BJ (cell line): ENCODE measurements around the gene ITPKC. TPM values are rescaled to one million over a fixed set of nuclear protein-coding genes. Genes with fewer than 3 reads are reported as not detected.

Experiments used
- CTCF ChIA-PET: fragments of 350-600 bp; formaldehyde crosslinking; extraction: SDS; loops from one replicate; lab custom pipeline; 2021; ENCODE audit warnings: antibody characterized with exemption, inconsistent platforms; lab: Yijun Ruan, JAX
- POLR2A ChIA-PET: fragments of 300-600 bp; sonication (Branson Sonifier 250); formaldehyde crosslinking; extraction: SDS; loops from one replicate; lab custom pipeline; 2021; ENCODE audit warnings: antibody characterized with exemption; lab: Charles Lee
- DNase-seq: peaks from one replicate; pipeline ENCODE4 v3.0.0-alpha.2; 2011; ENCODE audit warnings: low read depth
- H3K27me3 ChIP-seq: 2 replicates; pipeline ENCODE4 v1.6.0; 2011; ENCODE audit warnings: low read length; ENCODE audit not compliant: control insufficient read depth, insufficient read depth
- H3K36me3 ChIP-seq: 2 replicates; pipeline ENCODE4 v1.5.1; 2011; ENCODE audit warnings: low read length; ENCODE audit not compliant: control insufficient read depth, insufficient read depth
- H3K4me3 ChIP-seq: 2 replicates; pipeline ENCODE4 v1.5.1; 2011; ENCODE audit warnings: low read depth, mild to moderate bottlenecking, control low read depth, low read length
- polyA plus RNA-seq: library from polyadenylated mRNA; depleted of rRNA; stranded (reverse); fragments of >200 nt; gene quantifications from 2 replicates; pipeline ENCODE4 v1.2.3, GENCODE V29; 2011
- TF ChIP-seq, protein P1 (sequence below): IDR thresholded peaks from 2 replicates; pipeline ENCODE4 v1.5.1; 2011; ENCODE audit warnings: low read depth, mild to moderate bottlenecking, control low read depth, inconsistent platforms, low read length, moderate library complexity; ENCODE audit not compliant: insufficient read depth

The ITPKC gene
- polyA plus RNA-seq, 1 experiment, result 11.9 TPM

DNA sequence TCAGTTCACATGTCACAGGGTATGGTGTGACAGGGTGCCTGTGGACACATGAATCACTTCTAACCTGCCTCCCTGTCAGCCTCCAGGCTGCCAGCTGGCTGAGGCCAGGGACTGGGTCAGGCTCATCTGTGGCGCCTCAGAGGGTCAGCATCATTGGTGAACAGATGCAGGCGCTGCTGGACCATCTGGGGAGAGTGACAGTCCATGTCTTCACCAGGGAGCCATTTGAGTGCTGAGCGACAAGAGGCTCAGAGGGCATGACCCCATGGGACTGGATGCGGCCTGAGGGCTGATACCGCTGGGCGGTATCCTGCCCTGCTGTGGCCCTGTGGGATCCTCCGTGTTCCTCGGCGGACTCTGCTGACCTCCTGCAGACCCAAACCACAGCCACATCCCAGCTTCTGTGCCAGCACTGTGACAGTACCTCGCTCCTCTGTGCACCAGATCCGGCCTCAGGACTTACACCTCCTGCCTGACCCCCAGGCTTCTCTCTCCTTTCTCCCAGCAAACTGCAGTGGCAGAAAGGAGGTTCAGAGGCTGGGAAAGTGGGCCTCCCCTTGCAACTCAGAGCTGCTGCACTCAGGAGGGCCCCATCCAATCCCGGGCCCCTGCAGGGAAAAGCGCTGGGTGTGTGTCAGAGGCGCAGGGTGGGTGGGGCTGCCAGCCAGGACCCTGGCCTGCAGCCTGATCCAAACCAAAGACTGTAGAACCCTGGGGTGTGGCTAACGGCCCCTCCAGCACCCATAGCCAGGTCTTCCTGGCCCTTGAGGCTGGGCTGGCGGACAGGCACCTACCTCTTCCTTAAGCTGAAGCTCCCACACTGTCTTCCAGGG, 23.2 kb downstream of the ITPKC start:
- ChIA-PET POLR2A (interaction anchor here (0.5 kb wide), 1 partner anchor 16 kb away, joined by 3 read pairs; no protein-coding TSS in a partner anchor), CTCF (interaction anchor here (0.6 to 1.2 kb wide), 2 partner anchors 67 to 571 kb away, joined by 3 read pairs; no protein-coding TSS in a partner anchor)
- TF ChIP-seq, protein P1, sequence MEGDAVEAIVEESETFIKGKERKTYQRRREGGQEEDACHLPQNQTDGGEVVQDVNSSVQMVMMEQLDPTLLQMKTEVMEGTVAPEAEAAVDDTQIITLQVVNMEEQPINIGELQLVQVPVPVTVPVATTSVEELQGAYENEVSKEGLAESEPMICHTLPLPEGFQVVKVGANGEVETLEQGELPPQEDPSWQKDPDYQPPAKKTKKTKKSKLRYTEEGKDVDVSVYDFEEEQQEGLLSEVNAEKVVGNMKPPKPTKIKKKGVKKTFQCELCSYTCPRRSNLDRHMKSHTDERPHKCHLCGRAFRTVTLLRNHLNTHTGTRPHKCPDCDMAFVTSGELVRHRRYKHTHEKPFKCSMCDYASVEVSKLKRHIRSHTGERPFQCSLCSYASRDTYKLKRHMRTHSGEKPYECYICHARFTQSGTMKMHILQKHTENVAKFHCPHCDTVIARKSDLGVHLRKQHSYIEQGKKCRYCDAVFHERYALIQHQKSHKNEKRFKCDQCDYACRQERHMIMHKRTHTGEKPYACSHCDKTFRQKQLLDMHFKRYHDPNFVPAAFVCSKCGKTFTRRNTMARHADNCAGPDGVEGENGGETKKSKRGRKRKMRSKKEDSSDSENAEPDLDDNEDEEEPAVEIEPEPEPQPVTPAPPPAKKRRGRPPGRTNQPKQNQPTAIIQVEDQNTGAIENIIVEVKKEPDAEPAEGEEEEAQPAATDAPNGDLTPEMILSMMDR, result no peak
- H3K36me3 ChIP-seq, result peaks cover 26% of the 10 kb centered on the region
- DNase-seq, result no peak
- no peaks in the 10 kb centered on the region for H3K27me3 ChIP-seq
- H3K4me3 ChIP-seq, result no peak overlapping the region

DNA sequence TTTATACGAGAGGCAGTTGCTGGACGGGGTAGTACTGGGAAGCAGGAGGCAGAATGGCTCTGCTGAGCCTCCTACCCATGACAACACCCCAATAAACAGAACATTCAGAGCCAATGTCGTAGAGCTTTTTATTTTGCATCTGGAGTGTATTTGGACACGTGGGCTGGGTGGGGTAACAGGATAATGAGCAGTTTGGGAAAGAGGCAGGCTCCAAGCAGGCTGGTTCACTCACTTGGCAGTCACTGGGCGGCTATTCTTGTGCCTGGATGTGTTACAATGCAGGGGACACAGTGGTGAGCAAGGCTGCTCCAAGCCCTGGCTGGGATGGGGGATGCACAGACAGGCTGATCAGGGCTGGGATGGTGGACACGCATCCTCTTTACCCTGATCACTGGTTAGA, 23.8 kb downstream of the ITPKC start:
- TF ChIP-seq, protein P1, result no peak
- CTCF ChIA-PET, result no interaction called here
- H3K27me3 ChIP-seq, result no peaks in the 10 kb centered on the region
- peak; percentile 65 for DNase-seq
- peaks cover 22% of the 10 kb centered on the region for H3K36me3 ChIP-seq
- H3K4me3 ChIP-seq, result no peak overlapping the region
- POLR2A ChIA-PET, result interaction anchor here (0.5 kb wide), 1 partner anchor 16 kb away, joined by 3 read pairs; no protein-coding TSS in a partner anchor

DNA sequence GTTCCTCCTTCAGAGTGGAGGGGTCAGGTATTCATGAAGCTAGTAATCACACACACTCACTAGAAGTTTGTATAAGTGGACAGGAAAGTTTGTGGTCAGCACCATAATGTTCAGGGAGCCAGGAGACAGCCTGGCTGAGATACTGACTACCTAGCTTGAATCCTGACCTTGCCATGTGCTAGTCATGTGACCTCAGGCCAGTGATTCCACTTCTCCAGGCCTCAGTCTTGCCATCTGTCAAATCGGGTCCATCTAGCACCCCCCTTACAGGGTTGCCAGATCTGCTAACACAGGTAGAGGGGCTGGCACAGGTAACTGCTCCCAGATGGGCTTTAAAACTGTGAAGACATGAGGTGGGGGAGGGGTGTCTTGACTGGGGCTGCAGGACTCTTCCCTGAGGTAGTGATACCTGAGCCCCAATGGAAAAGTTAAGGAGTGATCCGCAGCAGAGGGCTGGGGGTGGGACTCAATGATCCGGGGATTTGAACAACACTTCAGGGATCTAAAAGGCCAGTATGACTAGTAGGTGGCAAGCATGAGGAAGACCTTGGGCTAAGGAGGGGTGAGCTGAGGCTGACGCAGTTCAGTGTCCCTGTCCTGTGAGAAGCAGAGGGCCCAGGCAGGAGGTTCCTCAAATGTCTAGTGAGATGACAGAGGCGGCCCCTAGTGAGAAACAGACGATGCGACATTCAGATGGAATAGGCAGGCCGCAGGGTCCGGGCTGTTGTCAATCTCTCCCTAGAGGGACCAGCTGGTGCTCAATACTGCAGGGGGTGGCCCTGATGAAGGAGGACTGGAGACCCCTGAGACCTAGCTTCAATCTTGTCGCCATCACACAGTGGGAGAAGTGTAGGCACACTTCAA, 24.8 kb downstream of the ITPKC start:
- H3K27me3 ChIP-seq, result no peaks in the 10 kb centered on the region
- peaks cover 19% of the 10 kb centered on the region for H3K36me3 ChIP-seq
- POLR2A ChIA-PET, result no interaction called here
- CTCF ChIA-PET, result interaction anchor here (2.2 kb wide), 1 partner anchor 11 kb away, joined by 4 read pairs; no protein-coding TSS in a partner anchor
- TF ChIP-seq, protein P1, result no peak
- no peak overlapping the region for H3K4me3 ChIP-seq
- DNase-seq, result no peak

DNA sequence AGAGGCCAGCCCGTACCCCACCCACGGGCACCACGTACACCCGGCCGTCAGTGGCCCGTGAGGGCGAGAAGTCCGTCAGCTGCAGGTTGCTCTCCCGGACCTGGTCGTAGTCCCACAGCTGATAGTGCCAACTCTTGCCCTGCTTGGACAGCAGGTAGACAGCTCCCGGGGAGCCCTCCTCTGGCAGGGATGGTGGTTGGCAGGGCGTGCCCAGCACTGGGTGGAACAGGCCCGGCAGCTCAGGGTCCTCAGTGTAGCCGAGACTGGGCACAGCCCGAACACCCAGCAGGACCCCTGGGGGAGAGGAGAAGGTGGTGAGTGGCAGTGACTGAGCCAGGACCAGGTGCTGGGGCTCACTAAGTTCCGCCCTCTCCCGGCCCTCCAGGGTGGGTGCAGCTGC, 25.6 kb downstream of the ITPKC start:
- DNase-seq, result no peak
- peaks cover 11% of the 10 kb centered on the region for H3K36me3 ChIP-seq
- no peaks in the 10 kb centered on the region for H3K27me3 ChIP-seq
- no peak overlapping the region for H3K4me3 ChIP-seq
- CTCF ChIA-PET, result interaction anchor here (2.2 kb wide), 1 partner anchor 12 kb away, joined by 4 read pairs; no protein-coding TSS in a partner anchor
- POLR2A ChIA-PET, result no interaction called here
- TF ChIP-seq, protein P1, result no peak
